ENCODE results near the gene RAB28.

- TF ChIP-seq, protein P1, sequence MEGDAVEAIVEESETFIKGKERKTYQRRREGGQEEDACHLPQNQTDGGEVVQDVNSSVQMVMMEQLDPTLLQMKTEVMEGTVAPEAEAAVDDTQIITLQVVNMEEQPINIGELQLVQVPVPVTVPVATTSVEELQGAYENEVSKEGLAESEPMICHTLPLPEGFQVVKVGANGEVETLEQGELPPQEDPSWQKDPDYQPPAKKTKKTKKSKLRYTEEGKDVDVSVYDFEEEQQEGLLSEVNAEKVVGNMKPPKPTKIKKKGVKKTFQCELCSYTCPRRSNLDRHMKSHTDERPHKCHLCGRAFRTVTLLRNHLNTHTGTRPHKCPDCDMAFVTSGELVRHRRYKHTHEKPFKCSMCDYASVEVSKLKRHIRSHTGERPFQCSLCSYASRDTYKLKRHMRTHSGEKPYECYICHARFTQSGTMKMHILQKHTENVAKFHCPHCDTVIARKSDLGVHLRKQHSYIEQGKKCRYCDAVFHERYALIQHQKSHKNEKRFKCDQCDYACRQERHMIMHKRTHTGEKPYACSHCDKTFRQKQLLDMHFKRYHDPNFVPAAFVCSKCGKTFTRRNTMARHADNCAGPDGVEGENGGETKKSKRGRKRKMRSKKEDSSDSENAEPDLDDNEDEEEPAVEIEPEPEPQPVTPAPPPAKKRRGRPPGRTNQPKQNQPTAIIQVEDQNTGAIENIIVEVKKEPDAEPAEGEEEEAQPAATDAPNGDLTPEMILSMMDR (conservative IDR thresholded peaks at IDR 0.05): no peak
- no peak for TF ChIP-seq ZFX (IDR thresholded peaks at IDR 0.05)
These were observed 12.5 kb upstream of the RAB28 start for GRCh38 chr4:13496605-13497004.

Data from C4-2B (cell line).